HepG2 (cell line): Measurements from ENCODE around the gene DACT2. TPM values are rescaled to one million over a fixed set of nuclear protein-coding genes. Genes with fewer than 3 reads are reported as not detected.
A peak's percentile ranks its signal among the peaks of the same experiment; 100 is the strongest.

Experiments used
- ATAD3A ChIP-seq: sonication (generic); formaldehyde crosslinking; IDR thresholded peaks from 2 replicates; pipeline ENCODE4 v1.4.0; 2020; ENCODE audit warnings: missing genetic modification reagents
- FOXA3 ChIP-seq: IDR thresholded peaks from 2 replicates; pipeline ENCODE4 v1.6.1; 2016; ENCODE audit warnings: missing genetic modification reagents, missing compliant biosample characterization
- NPAS2 ChIP-seq: sonication (generic); formaldehyde crosslinking; IDR thresholded peaks from 2 replicates; pipeline ENCODE4 v1.8.0; 2022; ENCODE audit warnings: mild to moderate bottlenecking, missing genetic modification reagents, borderline replicate concordance
- PBX3 ChIP-seq: sonication (generic); formaldehyde crosslinking; IDR thresholded peaks from 2 replicates; pipeline ENCODE4 v1.8.1; 2023; ENCODE audit warnings: missing genetic modification reagents, inconsistent platforms, borderline replicate concordance
- RBAK ChIP-seq: sonication (generic); formaldehyde crosslinking; IDR thresholded peaks from 2 replicates; pipeline ENCODE4 v1.5.1; 2020; ENCODE audit warnings: mild to moderate bottlenecking, missing genetic modification reagents
- TERF1 ChIP-seq: sonication (generic); formaldehyde crosslinking; IDR thresholded peaks from 2 replicates; pipeline ENCODE4 v1.8.0; 2022; ENCODE audit warnings: mild to moderate bottlenecking, missing genetic modification reagents, moderate library complexity
- ZBTB10 ChIP-seq: sonication (generic); formaldehyde crosslinking; IDR thresholded peaks from 2 replicates; pipeline ENCODE4 v1.4.0; 2020; ENCODE audit warnings: missing genetic modification reagents, borderline replicate concordance
- ZBTB2 ChIP-seq: sonication (generic); formaldehyde crosslinking; IDR thresholded peaks from 2 replicates; pipeline ENCODE4 v1.8.0; 2022; ENCODE audit warnings: low read depth, missing genetic modification reagents
- ZBTB3 ChIP-seq: sonication (generic); formaldehyde crosslinking; IDR thresholded peaks from 2 replicates; pipeline ENCODE4 v1.4.0; 2020; ENCODE audit warnings: low read depth, mild to moderate bottlenecking, moderate library complexity, missing genetic modification reagents, borderline replicate concordance
- ZNF20 ChIP-seq: sonication (generic); formaldehyde crosslinking; IDR thresholded peaks from 2 replicates; pipeline ENCODE4 v1.4.0; 2020; ENCODE audit warnings: mild to moderate bottlenecking, moderate library complexity, missing genetic modification reagents
- ZNF318 ChIP-seq: sonication (generic); formaldehyde crosslinking; IDR thresholded peaks from 2 replicates; pipeline ENCODE4 v1.4.0; 2020; ENCODE audit warnings: mild to moderate bottlenecking, missing genetic modification reagents
- ZNF781 ChIP-seq: sonication (generic); formaldehyde crosslinking; IDR thresholded peaks from 2 replicates; pipeline ENCODE4 v1.5.1; 2020; ENCODE audit warnings: borderline replicate concordance, mild to moderate bottlenecking, missing genetic modification reagents; ENCODE audit errors: not compliant biosample characterization
- polyA plus RNA-seq, 8 experiments: library from polyadenylated mRNA; depleted of rRNA in 3 of 8; stranded (reverse) in 7 of 8; unstranded in 1 of 8; fragments of >200 nt; fragmentation: Illumina TruSeq in 4 of 8; extraction: Trizol in 4 of 8; gene quantifications; 2 replicates each; pipeline versions ENCODE4 v1.2.1 to v1.2.3, GENCODE V29; 2011 to 2016; ENCODE audit warnings: low read depth in 4 of 8, missing spikeins in 1 of 8, mixed read lengths in 1 of 8; ENCODE audit not compliant: insufficient read depth in 1 of 8
- total RNA-seq, 5 experiments: library from RNA; depleted of rRNA; stranded (reverse); fragments of >200 nt; fragmentation: Illumina TruSeq; extraction: Trizol; gene quantifications; 2 replicates each; pipeline ENCODE4 v1.2.3, GENCODE V29; 2016; ENCODE audit warnings: low read depth in 1 of 5

DACT2 gene
- total and polyA plus RNA-seq, 2 of the 13 experiments (the other 11 are each of a cell fraction or from before 2014, with no cell fraction given), result 0.15 TPM; not detected in 1

GRCh38 chr6:168264593-168265335, 54.8 kb downstream of the DACT2 start (continued):
- no peak for TF ChIP-seq ZNF781 (CRISPR knock-in tag)
- peak; percentile 75 for TF ChIP-seq FOXA3 (CRISPR knock-in tag)
- no peak for TF ChIP-seq NPAS2 (CRISPR knock-in tag)
- no peak for TF ChIP-seq ZNF318 (CRISPR knock-in tag)
- no peak for TF ChIP-seq ZBTB2 (CRISPR knock-in tag)
- no peak for TF ChIP-seq TERF1 (CRISPR knock-in tag)
- no peak for TF ChIP-seq ZBTB10 (CRISPR knock-in tag)
- no peak for TF ChIP-seq ATAD3A (CRISPR knock-in tag)
- no peak for TF ChIP-seq ZBTB3 (CRISPR knock-in tag)
- TF ChIP-seq RBAK, result no peak
- TF ChIP-seq PBX3 (CRISPR knock-in tag), result no peak
- TF ChIP-seq ZNF20 (CRISPR knock-in tag), result no peak
